ENCODE data around the gene ABCA10.

Gene ABCA10

GRCh38 chr17:69154267-69154666, 74.4 kb downstream of the ABCA10 start:
- DNase-seq, result no peak

DNA sequence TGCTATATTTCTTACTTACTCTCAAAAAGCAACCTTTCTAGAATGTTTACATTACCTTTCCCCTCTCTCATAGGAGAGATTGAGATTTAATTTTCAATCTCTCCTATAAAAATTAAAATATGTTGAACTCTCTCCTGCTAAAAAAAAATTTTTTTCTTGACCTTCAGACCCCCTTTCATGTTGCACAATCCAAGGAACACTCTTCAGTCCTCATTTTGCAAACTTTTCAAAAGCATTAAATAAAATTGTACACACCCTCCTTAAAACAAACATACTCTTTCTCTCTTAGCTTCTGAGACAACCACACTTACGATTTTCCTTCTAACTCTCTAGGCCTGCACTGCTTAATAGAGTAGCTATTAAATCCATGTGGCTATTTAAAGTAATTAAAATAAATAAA, 78.3 kb downstream of the ABCA10 start:
- no peak for DNase-seq

- no peak for DNase-seq
Measured at GRCh38 chr17:69147460-69147859, 81.2 kb downstream of the ABCA10 start.

- no peak for DNase-seq
Measured at GRCh38 chr17:69144331-69145255, 84.0 kb downstream of the ABCA10 start.

DNA sequence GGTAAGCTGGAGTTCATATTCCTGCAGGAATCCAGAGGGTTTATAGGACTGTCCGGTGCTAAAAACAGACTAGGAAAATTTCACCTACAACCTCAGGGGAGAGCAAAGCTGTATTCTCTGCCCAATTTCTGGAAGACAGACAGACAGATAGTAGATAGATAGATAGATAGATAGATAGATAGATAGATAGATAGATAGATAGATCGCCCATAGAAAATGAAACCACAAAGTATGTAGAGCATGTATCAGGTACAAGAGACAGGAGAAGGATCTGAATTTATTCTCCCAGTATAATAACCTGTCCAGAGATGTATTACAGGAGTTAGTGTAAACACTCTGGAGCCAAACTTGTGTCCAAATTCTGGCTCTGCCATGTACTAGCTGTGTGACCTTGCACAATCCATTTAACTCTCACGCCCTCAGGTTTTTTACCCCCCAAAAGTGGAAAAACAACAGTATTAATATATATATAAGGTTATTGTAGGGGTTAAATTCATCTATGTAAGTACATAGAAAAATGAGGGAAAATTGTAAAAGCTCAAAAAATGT, 84.9 kb downstream of the ABCA10 start:
- no peak for DNase-seq

DNA sequence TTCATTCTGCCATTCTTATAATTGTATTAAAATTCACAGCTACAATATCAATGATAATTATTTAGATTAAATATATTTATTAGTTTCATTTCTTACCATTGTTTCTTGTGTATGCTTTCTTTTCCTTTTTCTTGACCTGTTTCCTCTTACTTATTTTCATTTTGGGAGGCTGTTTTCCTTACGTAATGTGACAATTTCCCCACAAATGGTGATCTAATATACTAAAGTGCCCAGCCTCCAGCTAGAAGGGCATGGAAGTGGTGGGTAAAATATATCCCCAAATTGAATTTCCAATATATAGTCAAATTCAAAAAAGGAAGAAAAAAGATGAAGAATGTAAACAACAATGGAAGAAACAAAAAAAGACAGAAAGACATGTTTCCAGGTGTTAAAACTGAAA, 85.5 kb downstream of the ABCA10 start:
- no peak for DNase-seq

- no peak for DNase-seq
Measured at GRCh38 chr17:69142175-69142802, 86.3 kb downstream of the ABCA10 start.

DNA sequence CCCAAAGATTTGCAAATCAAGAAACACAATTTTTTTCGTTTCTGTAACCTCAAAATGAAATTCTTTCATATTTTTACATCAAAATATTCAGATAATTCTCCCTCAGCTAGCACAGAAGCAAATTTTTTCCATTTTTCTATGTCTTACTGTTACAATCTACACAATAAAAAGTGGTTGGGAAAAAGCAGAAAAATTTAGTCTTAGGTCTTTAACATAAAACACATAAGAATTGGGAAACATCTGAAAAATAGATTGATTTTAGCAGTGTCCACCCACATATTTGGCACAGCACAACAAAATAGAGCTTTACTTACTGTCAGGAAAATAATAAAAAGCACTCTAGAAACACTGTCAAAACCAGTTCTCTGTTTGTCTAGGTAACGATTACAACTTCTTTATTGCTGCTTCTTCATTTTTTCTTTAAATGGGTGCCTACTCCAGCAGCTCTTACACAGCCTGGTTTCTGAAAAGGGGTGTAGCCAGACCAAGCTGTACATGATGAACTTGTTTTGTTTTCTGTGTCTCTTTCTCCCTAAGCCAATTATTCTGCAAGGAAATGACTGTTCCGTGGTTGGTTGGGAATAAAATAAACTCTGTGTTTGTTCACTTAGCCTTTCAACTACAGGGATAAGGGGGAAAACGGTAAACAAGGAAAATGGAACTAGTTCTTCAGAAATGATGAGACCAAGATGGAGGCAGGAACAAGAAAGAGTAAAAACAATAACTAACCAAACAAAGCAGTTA, 87.0 kb downstream of the ABCA10 start, which contains the start of gene ABCA6:
ABCA6 (minus strand) TSS at position 465 of the 744 bp plus-strand sequence. CDS start 1,192 bp downstream, outside the sequence.
- no peak for DNase-seq

DNA sequence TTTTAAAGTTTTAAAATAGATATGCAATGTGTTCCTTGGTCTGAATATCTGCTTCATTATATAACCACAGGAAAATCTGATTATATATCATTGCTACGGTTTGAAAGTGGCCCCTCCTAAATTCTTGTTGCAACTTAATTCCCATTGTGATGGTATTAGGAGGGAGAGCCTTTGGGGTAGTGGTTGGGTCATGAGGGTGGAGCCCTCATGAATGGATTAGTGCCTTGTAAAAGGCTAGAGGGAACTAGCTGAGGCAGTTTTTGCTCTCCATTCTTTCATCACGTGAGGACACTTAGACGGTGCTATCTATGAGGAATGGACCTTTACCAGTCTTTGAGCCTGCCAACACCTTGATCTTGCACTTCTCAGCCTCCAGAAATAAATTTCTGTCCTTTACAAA, 94.5 kb downstream of the ABCA10 start:
- no peak for DNase-seq

DNA sequence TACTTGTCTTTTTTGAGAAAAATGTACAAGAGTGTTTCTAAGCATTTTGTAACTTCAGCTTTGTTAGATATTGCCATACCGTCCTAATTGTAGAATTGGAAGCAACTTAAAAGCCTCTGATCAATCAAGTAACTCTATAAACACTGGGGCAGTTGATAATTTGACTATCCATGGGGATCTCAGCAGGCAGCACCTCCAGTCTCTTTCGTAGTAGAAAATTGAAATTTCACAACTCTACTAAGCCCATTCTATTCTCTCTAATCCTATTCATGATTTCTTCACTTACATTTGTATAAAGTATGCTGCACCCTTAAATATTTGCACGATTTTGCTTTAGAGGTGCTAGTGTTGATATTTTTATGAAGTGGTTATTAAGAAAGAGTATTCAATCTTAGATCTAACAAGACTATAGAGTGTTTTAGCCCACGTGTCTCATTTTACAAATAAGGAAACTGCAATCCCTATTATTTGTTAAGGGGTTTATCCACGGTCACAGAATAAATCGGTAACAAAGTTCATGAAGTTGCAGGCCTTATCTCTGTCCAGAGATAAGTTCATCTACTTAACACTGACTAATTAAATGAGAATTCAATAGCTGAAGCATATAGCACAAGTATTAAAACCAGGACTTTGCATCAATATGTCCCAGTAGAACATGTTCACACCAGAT, 97.9 kb downstream of the ABCA10 start:
- DNase-seq, result no peak

DNA sequence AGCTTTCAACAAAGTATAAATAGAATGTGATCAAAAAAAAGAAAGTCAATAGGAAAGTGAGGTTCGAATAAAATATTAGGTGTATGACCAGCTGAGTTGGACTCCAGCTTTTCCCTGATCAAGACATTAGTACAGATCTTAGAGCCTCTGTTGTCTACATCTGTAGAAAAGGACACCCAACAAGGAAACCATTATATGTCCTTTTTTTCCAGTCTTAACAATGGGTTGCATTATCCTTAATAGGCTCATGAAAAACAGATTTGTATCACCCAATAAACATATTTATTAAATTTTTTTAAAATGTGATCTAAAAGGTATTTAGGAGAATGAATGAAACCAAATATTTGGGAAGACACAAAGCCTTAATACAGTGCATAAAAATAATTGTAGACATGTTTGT, 105.0 kb downstream of the ABCA10 start:
- DNase-seq, result no peak

GRCh38 chr17:69122065-69122464, 106.6 kb downstream of the ABCA10 start:
- DNase-seq, result no peak

DNA sequence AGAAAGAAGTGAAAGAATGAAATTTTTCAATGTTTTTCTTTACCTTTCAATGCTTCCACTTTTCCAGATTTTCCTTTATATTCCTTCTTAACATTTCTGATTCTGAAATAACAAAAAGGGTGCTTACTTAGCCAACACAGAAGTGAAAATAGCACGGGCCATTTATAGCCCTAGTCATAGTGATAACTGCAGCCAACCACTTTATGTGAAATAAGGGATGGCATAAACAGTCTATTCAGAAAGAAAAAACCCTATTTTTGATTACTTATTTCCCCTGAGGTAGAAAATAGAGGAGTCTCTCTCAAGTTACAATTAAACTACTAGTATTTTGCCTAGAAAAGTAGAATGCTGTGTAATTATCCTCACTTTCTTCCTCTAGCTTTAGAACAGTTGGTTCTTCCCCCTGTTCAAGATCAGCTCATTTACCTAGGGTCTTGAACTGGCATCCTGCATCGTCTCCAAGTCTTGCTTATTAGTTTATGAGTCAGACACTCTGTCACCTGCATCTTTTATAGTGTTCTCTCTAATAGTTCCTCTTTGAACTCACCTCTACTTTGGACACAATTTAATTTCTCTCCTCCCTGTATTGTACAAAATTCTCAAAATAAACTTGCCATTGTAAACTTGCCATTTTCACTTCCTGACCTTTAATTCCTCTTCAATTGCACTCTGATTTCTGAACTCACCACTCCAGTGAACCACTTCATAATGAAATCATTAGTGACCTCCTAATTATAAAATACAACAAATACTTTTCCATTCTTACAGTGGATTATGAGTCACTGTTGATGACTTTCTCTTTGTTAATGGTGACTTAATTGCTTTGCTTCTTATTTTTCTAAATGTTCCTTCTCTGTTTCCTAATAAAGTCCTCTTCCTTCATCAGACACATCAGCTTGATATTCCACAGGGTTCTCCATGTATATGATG, 110.5 kb downstream of the ABCA10 start:
- DNase-seq, result no peak

DNA sequence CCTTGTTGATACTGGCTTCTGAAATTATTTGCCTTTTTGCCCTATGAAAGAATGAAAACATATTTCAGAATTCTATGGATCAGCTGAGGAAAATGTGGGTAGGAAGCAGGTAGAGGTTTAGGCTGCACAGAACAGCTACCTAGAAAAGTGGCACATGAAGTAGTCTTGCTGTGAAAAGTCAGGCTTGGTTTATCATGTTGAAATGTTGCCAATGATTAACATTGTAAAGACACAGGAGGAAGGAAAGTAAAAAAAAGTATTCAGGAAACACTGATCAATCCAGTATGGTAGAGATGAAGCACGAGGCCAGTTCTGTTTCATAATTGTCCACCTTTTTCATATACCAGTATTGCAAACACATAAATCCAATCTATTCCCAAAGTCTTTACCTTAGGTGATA, 116.8 kb downstream of the ABCA10 start:
- DNase-seq, result no peak

- no peak for DNase-seq
Measured at GRCh38 chr17:69105907-69106730, 122.5 kb downstream of the ABCA10 start.

GRCh38 chr17:69103557-69104233, 124.9 kb downstream of the ABCA10 start:
- DNase-seq, result no peak

- DNase-seq, result no peak
Measured at GRCh38 chr17:69098625-69099024, 130.0 kb downstream of the ABCA10 start.
